WTC11 (cell line): ENCODE data around the gene ZNF333. TPM values are rescaled to one million over a fixed set of nuclear protein-coding genes. Genes with fewer than 3 reads are reported as not detected.

Experiments
- ATAC-seq: fragments of 200-7000 bp; cut with Tn5 transposase; 2 replicates; pipeline ENCODE4 v1.10.0; 2021; ENCODE audit warnings: mild to moderate bottlenecking, moderate library complexity
- Bru-seq: library from RNA; stranded (reverse); fragments of 400-500 nt; gene quantifications from one replicate; lab custom pipeline; 2021; lab: Mats Ljungman, UMichigan
- CTCF ChIA-PET: fragments of 300-600 bp; sonication (Branson Sonifier 250); formaldehyde crosslinking; loops from one replicate; lab custom pipeline; 2021; ENCODE audit warnings: antibody characterized with exemption; lab: Charles Lee
- POLR2A ChIA-PET: fragments of 350-600 bp; sonication (Branson Sonifier 250); formaldehyde crosslinking; loops from one replicate; lab custom pipeline; 2021; ENCODE audit warnings: antibody characterized with exemption; lab: Charles Lee
- DNase-seq: peaks from one replicate; pipeline ENCODE4 v3.0.0; 2021; ENCODE audit warnings: low spot score
- H3K27ac Mint-ChIP-seq: 2 replicates; pipeline ENCODE4 v1.8.0; 2021; ENCODE audit warnings: mixed read lengths
- H3K27me3 Mint-ChIP-seq: 2 replicates; pipeline ENCODE4 v1.8.0; 2021; ENCODE audit warnings: low read depth, mild to moderate bottlenecking, moderate library complexity, mixed read lengths
- H3K36me3 Mint-ChIP-seq: 2 replicates; pipeline ENCODE4 v1.8.0; 2021; ENCODE audit warnings: mixed read lengths
- H3K4me1 Mint-ChIP-seq: 2 replicates; pipeline ENCODE4 v1.8.0; 2022; ENCODE audit warnings: mixed read lengths
- H3K4me3 Mint-ChIP-seq: 2 replicates; pipeline ENCODE4 v1.8.0; 2021; ENCODE audit warnings: mild to moderate bottlenecking, moderate library complexity, mixed read lengths
- H3K9me3 Mint-ChIP-seq: 2 replicates; pipeline ENCODE4 v1.8.0; 2021; ENCODE audit warnings: mixed read lengths
- CREB1 ChIP-seq: sonication (generic); formaldehyde crosslinking; IDR thresholded peaks from 2 replicates; pipeline ENCODE4 v1.8.0; 2023; ENCODE audit warnings: mild to moderate bottlenecking, missing genetic modification reagents
- CREM ChIP-seq: sonication (generic); formaldehyde crosslinking; IDR thresholded peaks from 2 replicates; pipeline ENCODE4 v1.8.1; 2022; ENCODE audit warnings: mild to moderate bottlenecking, missing genetic modification reagents, moderate library complexity
- EMX1 ChIP-seq: fragments of 250-450 bp; sonication (Bioruptor Pico); IDR thresholded peaks from 2 replicates; pipeline ENCODE4 v1.8.0; 2021; ENCODE audit warnings: mild to moderate bottlenecking
- FOXK1 ChIP-seq: sonication (generic); formaldehyde crosslinking; IDR thresholded peaks from 2 replicates; pipeline ENCODE4 v1.8.0; 2022; ENCODE audit warnings: mild to moderate bottlenecking, moderate library complexity, missing genetic modification reagents
- GABPB1 ChIP-seq: sonication (generic); formaldehyde crosslinking; IDR thresholded peaks from 2 replicates; pipeline ENCODE4 v1.8.1; 2023; ENCODE audit warnings: mild to moderate bottlenecking, missing genetic modification reagents
- KAT7 ChIP-seq: sonication (generic); formaldehyde crosslinking; IDR thresholded peaks from 2 replicates; pipeline ENCODE4 v1.8.1; 2023; ENCODE audit warnings: missing genetic modification reagents, mild to moderate bottlenecking, borderline replicate concordance
- MXD4 ChIP-seq: fragments of 250-450 bp; sonication (Bioruptor Pico); IDR thresholded peaks from 2 replicates; pipeline ENCODE4 v1.8.0; 2021; ENCODE audit warnings: mild to moderate bottlenecking, moderate library complexity, borderline replicate concordance
- MYBL2 ChIP-seq: sonication (generic); formaldehyde crosslinking; IDR thresholded peaks from 2 replicates; pipeline ENCODE4 v1.8.1; 2023; ENCODE audit warnings: mild to moderate bottlenecking, moderate library complexity, missing genetic modification reagents
- OVOL2 ChIP-seq: fragments of 250-450 bp; sonication (Bioruptor Pico); IDR thresholded peaks from 2 replicates; pipeline ENCODE4 v1.9.0; 2021; ENCODE audit warnings: mild to moderate bottlenecking, borderline replicate concordance
- SP1 ChIP-seq: sonication (generic); formaldehyde crosslinking; conservative IDR thresholded peaks from 2 replicates; pipeline ENCODE4 v1.8.1; 2022; ENCODE audit warnings: missing genetic modification reagents
- ZNF219 ChIP-seq: sonication (generic); formaldehyde crosslinking; IDR thresholded peaks from 2 replicates; pipeline ENCODE4 v1.8.0; 2023; ENCODE audit warnings: missing genetic modification reagents, mild to moderate bottlenecking, borderline replicate concordance
- ZNF416 ChIP-seq: fragments of 250-450 bp; sonication (Bioruptor Pico); IDR thresholded peaks from 2 replicates; pipeline ENCODE4 v1.9.0; 2021; ENCODE audit warnings: mild to moderate bottlenecking, inconsistent platforms
- ZNF423 ChIP-seq: fragments of 250-450 bp; sonication (Bioruptor Pico); IDR thresholded peaks from 2 replicates; pipeline ENCODE4 v2.1.2; 2022; ENCODE audit warnings: mild to moderate bottlenecking, moderate library complexity
- long read RNA-seq, 3 experiments: library from RNA in 1 of 3; library from capped mRNA in 1 of 3; library from polyadenylated mRNA in 1 of 3; unstranded in 2 of 3; stranded (forward) in 1 of 3; transcript quantifications; one replicate each; pipeline ENCODE4 v2.0.0, GENCODE V29; 2021
- total RNA-seq: library from RNA; stranded (reverse); gene quantifications from 3 replicates; pipeline ENCODE4 v1.2.3, GENCODE V29; 2021
- TF ChIP-seq, protein P1 (sequence below): sonication (generic); formaldehyde crosslinking; IDR thresholded peaks from 2 replicates; pipeline ENCODE4 v1.8.1; 2022; ENCODE audit warnings: low read depth, missing genetic modification reagents, borderline replicate concordance
- TF ChIP-seq, protein P2 (sequence below): sonication (generic); formaldehyde crosslinking; IDR thresholded peaks from 2 replicates; pipeline ENCODE4 v1.8.1; 2023; ENCODE audit warnings: mild to moderate bottlenecking, missing genetic modification reagents
- TF ChIP-seq, protein P3 (sequence below): fragments of 250-450 bp; sonication (Bioruptor Pico); IDR thresholded peaks from 2 replicates; pipeline ENCODE4 v1.9.0; 2021; ENCODE audit warnings: mild to moderate bottlenecking
- TF ChIP-seq, protein P4 (sequence below): sonication (generic); formaldehyde crosslinking; IDR thresholded peaks from 2 replicates; pipeline ENCODE4 v1.8.1; 2022; ENCODE audit warnings: low read depth, mild to moderate bottlenecking, moderate library complexity, missing genetic modification reagents, borderline replicate concordance
- TF ChIP-seq, protein P5 (sequence below): fragments of 250-450 bp; sonication (Bioruptor Pico); IDR thresholded peaks from 2 replicates; pipeline ENCODE4 v1.9.0; 2021; ENCODE audit warnings: moderate library complexity, mild to moderate bottlenecking, inconsistent platforms, borderline replicate concordance
- TF ChIP-seq, protein P6 (sequence below): fragments of 250-450 bp; sonication (Bioruptor Pico); IDR thresholded peaks from 2 replicates; pipeline ENCODE4 v1.8.0; 2021; ENCODE audit warnings: mild to moderate bottlenecking
- TF ChIP-seq, protein P7 (sequence below): sonication (generic); formaldehyde crosslinking; IDR thresholded peaks from 2 replicates; pipeline ENCODE4 v1.8.1; 2022; ENCODE audit warnings: missing genetic modification reagents, borderline replicate concordance

Gene ZNF333
- 13.5 to 16.2 TPM (median 14.8 TPM) in 3 replicates for total RNA-seq
- Bru-seq, nascent RNA, result percentile 55 among the genes with signal in this experiment
- long read RNA-seq, experiment 1, full-length matches to known transcripts, result 15 of 37 reads
- long read RNA-seq, experiment 1, partial matches to known transcripts, result 3 of 37 reads
- long read RNA-seq, experiment 1, other reads (novel, unspliced or antisense), result 19 of 37 reads
- long read RNA-seq, experiment 2, partial matches to known transcripts, result 1 of 10 reads
- long read RNA-seq, experiment 2, other reads (novel, unspliced or antisense), result 7 of 10 reads
- long read RNA-seq, experiment 3, partial matches to known transcripts, result 2 of 4 reads
- long read RNA-seq, experiment 3, other reads (novel, unspliced or antisense), result 2 of 4 reads

DNA sequence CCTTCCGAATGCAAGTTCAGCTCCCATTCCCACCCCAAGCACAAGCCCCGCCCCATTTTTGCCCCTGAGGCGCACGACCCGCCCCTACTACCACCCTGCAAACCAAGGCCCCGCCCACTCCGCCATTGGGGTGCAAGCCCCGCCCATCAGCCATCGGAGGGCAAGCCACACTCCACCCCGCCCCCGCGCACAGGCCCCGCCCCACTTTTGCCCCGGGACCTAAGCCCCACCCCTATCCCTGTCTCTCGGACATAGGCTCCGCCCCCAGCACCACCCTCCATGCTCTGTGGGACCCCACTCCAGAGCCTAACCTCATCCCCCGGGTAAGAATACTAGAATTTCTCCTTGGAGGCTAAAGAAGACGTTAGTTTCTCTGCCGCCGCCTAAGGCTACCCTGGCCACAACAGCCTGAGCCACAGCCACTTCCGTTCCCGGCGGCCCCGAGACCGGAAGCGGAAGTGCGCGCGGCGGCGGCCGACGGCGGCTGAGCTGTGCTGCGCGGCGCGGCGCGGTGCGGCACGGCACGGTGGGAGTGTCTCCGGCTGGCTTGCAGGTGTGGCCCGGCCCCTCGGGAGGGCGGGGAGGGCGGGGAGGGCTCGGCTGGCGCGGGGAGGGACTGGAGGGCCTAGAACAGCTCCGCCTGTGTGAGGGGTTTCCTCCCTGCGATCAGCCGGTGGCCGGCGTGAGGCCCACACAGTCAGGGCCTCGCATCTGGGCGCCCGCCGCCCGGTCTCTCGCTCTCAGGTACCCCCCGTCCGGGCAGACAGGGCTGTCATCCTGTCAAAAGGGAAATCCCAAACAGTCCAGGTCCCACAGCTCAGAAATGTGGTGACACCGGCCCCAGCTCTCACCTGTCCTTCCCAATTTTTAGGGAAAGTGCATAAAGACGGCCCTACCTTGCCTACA is at the start of gene ZNF333:
ZNF333 (plus strand) TSS at position 451 of the 906 bp plus-strand sequence. CDS start 3,444 bp downstream, outside the sequence.
- H3K27ac Mint-ChIP-seq, result peak within 1 kb of the TSS; percentile 98
- TF ChIP-seq GABPB1 (CRISPR knock-in tag) (peak; percentile 42; the same call in 1 of the 2 replicates), CREM (CRISPR knock-in tag) (peak; percentile 28; the same call in 1 of the 2 replicates), SP1 (CRISPR knock-in tag) (peak; percentile 78), EMX1 (CRISPR knock-in tag) (no peak), FOXK1 (CRISPR knock-in tag) (peak; percentile 78; the same call in 1 of the 2 replicates), MYBL2 (CRISPR knock-in tag) (no peak)
- TF ChIP-seq, protein P1, sequence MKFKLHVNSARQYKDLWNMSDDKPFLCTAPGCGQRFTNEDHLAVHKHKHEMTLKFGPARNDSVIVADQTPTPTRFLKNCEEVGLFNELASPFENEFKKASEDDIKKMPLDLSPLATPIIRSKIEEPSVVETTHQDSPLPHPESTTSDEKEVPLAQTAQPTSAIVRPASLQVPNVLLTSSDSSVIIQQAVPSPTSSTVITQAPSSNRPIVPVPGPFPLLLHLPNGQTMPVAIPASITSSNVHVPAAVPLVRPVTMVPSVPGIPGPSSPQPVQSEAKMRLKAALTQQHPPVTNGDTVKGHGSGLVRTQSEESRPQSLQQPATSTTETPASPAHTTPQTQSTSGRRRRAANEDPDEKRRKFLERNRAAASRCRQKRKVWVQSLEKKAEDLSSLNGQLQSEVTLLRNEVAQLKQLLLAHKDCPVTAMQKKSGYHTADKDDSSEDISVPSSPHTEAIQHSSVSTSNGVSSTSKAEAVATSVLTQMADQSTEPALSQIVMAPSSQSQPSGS (CRISPR knock-in tag), result no peak
- TF ChIP-seq, all 79 proteins: peak for 4
- POLR2A ChIA-PET, result interaction anchor here (0.5 to 1.1 kb wide), 4 partner anchors 54 to 194 kb away, joined by 3 read pairs; partner anchors contain the start of gene NDUFB7
- Mint-ChIP-seq H3K27me3 (peaks cover 4% of the 10 kb centered on the region; the same call in 1 of the 2 replicates), H3K36me3 (peaks cover 3% of the 10 kb centered on the region; the same call in 1 of the 2 replicates), H3K4me3 (peak within 1 kb of the TSS; percentile 84), H3K4me1 (peaks cover 11% of the 10 kb centered on the region), H3K9me3 (0 out of 2 replicates have a peak, but pooled peaks cover 4% of the 10 kb centered on the region)
- ATAC-seq (peak; percentile 92), DNase-seq (peak; percentile 100)
- CTCF ChIA-PET, result interaction anchor here (0.5 to 9.4 kb wide), 14 partner anchors 69 to 1861 kb away, joined by 3 to 224 read pairs (median 4); partner anchors contain the start of genes ASF1B and NDUFB7

DNA sequence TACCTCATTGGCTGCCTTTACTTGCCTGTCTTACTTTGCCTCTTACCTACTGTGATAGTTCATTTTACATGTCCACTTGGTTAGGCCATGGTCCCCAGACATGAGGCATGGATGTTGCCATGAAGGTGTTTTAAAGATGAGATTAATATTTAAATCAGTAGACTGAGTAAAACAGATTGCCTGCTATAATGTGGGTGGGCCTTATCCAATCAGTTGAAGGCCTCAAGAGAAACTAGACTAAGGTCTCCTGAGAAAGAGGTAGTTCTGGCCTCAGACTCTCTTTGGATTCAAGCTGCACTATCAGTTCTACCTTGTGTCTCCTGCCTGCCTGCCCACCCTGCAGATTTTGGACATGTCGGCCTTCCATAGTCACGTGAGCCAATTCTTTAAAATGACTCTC is 41.3 kb upstream of the ZNF333 start:
- no peaks in the 10 kb centered on the region for H3K36me3 Mint-ChIP-seq
- CTCF ChIA-PET, result no interaction called here
- POLR2A ChIA-PET, result no interaction called here
- no peaks in the 10 kb centered on the region for H3K4me1 Mint-ChIP-seq
- no peak for ATAC-seq
- peaks cover 19% of the 10 kb centered on the region for H3K9me3 Mint-ChIP-seq
- no peak overlapping the region for H3K27ac Mint-ChIP-seq
- H3K27me3 Mint-ChIP-seq, result peaks cover 44% of the 10 kb centered on the region
- no peak for DNase-seq
- TF ChIP-seq, protein P2, sequence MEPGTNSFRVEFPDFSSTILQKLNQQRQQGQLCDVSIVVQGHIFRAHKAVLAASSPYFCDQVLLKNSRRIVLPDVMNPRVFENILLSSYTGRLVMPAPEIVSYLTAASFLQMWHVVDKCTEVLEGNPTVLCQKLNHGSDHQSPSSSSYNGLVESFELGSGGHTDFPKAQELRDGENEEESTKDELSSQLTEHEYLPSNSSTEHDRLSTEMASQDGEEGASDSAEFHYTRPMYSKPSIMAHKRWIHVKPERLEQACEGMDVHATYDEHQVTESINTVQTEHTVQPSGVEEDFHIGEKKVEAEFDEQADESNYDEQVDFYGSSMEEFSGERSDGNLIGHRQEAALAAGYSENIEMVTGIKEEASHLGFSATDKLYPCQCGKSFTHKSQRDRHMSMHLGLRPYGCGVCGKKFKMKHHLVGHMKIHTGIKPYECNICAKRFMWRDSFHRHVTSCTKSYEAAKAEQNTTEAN (CRISPR knock-in tag), result no peak
- TF ChIP-seq, protein P3, sequence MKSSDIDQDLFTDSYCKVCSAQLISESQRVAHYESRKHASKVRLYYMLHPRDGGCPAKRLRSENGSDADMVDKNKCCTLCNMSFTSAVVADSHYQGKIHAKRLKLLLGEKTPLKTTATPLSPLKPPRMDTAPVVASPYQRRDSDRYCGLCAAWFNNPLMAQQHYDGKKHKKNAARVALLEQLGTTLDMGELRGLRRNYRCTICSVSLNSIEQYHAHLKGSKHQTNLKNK (CRISPR knock-in tag), result no peak
- no peak for TF ChIP-seq OVOL2 (CRISPR knock-in tag)
- no peak for TF ChIP-seq CREM (CRISPR knock-in tag)
- TF ChIP-seq ZNF423, result no peak
- TF ChIP-seq, protein P4, sequence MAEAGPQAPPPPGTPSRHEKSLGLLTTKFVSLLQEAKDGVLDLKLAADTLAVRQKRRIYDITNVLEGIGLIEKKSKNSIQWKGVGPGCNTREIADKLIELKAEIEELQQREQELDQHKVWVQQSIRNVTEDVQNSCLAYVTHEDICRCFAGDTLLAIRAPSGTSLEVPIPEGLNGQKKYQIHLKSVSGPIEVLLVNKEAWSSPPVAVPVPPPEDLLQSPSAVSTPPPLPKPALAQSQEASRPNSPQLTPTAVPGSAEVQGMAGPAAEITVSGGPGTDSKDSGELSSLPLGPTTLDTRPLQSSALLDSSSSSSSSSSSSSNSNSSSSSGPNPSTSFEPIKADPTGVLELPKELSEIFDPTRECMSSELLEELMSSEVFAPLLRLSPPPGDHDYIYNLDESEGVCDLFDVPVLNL (CRISPR knock-in tag), result no peak
- no peak for TF ChIP-seq KAT7 (CRISPR knock-in tag)
- TF ChIP-seq GABPB1 (CRISPR knock-in tag), result no peak
- TF ChIP-seq, protein P5, sequence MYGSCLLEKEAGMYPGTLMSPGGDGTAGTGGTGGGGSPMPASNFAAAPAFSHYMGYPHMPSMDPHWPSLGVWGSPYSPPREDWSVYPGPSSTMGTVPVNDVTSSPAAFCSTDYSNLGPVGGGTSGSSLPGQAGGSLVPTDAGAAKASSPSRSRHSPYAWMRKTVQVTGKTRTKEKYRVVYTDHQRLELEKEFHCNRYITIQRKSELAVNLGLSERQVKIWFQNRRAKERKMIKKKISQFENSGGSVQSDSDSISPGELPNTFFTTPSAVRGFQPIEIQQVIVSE (CRISPR knock-in tag), result no peak
- TF ChIP-seq MXD4, result no peak
- TF ChIP-seq, protein P6, sequence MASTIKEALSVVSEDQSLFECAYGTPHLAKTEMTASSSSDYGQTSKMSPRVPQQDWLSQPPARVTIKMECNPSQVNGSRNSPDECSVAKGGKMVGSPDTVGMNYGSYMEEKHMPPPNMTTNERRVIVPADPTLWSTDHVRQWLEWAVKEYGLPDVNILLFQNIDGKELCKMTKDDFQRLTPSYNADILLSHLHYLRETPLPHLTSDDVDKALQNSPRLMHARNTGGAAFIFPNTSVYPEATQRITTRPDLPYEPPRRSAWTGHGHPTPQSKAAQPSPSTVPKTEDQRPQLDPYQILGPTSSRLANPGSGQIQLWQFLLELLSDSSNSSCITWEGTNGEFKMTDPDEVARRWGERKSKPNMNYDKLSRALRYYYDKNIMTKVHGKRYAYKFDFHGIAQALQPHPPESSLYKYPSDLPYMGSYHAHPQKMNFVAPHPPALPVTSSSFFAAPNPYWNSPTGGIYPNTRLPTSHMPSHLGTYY, result no peak
- TF ChIP-seq ZNF219, result no peak
- TF ChIP-seq ZNF416 (CRISPR knock-in tag), result no peak
- TF ChIP-seq, protein P7, sequence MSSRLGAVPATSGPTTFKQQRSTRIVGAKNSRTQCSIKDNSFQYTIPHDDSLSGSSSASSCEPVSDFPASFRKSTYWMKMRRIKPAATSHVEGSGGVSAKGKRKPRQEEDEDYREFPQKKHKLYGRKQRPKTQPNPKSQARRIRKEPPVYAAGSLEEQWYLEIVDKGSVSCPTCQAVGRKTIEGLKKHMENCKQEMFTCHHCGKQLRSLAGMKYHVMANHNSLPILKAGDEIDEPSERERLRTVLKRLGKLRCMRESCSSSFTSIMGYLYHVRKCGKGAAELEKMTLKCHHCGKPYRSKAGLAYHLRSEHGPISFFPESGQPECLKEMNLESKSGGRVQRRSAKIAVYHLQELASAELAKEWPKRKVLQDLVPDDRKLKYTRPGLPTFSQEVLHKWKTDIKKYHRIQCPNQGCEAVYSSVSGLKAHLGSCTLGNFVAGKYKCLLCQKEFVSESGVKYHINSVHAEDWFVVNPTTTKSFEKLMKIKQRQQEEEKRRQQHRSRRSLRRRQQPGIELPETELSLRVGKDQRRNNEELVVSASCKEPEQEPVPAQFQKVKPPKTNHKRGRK (CRISPR knock-in tag), result no peak
- no peak for TF ChIP-seq CREB1 (CRISPR knock-in tag)
- H3K4me3 Mint-ChIP-seq, result no peak overlapping the region
